ENCODE measurements around the gene MYPOP. TPM values are rescaled to one million over a fixed set of nuclear protein-coding genes. Genes with fewer than 3 reads are reported as not detected.

MYPOP gene, protein sequence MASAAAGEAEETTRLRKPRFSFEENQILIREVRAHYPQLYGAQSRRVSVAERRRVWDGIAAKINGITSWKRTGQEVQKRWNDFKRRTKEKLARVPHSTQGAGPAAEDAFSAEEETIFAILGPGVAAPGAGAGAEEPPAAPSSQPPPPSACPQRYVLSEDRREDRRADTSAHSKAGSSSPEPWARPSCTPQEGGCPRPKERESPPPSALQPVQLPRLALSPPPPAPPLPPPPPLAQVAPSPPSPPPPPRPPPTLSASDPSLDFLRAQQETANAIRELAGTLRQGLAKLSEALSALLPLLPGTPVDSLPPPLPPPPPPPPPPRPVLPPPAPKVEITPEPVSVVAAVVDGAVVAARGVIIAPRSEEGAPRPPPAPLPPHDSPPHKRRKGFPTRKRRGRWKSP
- 0.79 and 1.4 TPM in 2 replicates for total RNA-seq

DNA sequence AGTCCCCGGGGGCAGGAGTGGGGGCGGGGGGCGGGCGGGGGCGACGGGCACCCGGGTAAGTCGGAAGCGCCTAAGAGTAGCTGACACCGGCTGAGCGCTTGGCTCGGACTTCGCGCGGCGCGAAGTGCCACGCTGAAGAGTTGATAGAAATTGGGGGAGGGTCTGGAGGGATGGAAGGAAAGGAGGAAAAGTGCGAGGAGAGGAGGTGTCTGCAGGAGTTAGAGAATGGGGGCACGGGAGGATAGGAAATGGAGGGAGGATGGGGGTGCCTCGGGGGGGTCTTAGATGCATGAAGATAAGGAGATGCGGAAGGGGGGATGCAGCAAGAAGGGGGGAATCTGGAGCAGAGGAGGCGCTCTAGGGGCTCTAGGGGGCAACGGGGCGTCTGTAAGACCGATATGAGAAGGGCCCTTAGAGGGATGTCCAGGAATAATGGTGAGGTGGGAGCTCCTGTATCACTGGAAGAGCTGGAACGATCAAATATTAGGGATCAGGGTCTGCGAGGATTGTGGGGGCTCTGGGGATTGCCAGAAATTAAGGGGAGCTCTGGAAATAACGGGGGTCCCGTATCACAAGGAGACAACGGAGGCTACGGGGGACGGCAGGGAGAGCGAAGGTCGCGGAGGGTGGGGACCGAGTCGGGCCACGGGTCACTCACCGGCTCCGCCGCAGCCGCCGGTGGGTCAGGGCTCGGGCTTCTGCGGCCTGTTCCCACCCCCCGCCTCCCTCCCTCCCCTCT is at the start of gene MYPOP:
MYPOP (minus strand) TSS at position 702 of the 739 bp plus-strand sequence. CDS start 840 bp downstream, outside the sequence.
- no peak for DNase-seq (ENCODE audit: low read depth, low spot score)

- no peak for DNase-seq (ENCODE audit: low read depth, low spot score)
Measured at GRCh38 chr19:45947926-45948325, 45.5 kb upstream of the MYPOP start.

GRCh38 chr19:45940515-45940805 is 38.0 kb upstream of the MYPOP start:
- no peak for DNase-seq (ENCODE audit: low read depth, low spot score)

GRCh38 chr19:45939792-45940514 is 37.5 kb upstream of the MYPOP start:
- no peak for DNase-seq (ENCODE audit: low read depth, low spot score)

GRCh38 chr19:45938733-45939319 is 36.4 kb upstream of the MYPOP start:
- no peak for DNase-seq (ENCODE audit: low read depth, low spot score)

- DNase-seq (ENCODE audit: low read depth, low spot score), result no peak
Measured at GRCh38 chr19:45935267-45935666, 32.9 kb upstream of the MYPOP start.

GRCh38 chr19:45934551-45935230 is 32.3 kb upstream of the MYPOP start:
- no peak for DNase-seq (ENCODE audit: low read depth, low spot score)

DNA sequence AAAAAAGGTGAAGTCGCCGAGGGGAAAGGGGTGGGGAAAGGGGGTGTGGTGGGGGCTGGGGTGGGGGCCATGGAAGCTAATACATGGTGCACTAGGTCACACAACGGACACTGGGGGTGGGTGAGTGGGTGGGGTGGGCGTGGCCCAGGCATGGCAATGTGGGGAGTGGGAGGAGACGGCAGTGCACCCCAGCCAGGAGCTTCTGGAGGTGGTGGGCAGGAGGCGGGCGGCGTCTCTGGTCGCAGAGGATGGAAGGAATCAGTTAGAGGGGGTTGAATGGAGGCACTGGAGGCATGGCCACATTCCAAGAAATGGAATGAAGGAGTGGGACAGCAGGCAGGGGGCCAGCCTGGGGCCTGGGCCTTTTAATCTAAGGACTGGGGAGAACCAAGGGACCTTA is 31.3 kb upstream of the MYPOP start:
- DNase-seq (ENCODE audit: low read depth, low spot score), result no peak

- no peak for DNase-seq (ENCODE audit: low read depth, low spot score)
Measured at GRCh38 chr19:45931055-45931454, 28.6 kb upstream of the MYPOP start.

GRCh38 chr19:45929247-45929646 is 26.8 kb upstream of the MYPOP start:
- DNase-seq (ENCODE audit: low read depth, low spot score), result no peak

DNA sequence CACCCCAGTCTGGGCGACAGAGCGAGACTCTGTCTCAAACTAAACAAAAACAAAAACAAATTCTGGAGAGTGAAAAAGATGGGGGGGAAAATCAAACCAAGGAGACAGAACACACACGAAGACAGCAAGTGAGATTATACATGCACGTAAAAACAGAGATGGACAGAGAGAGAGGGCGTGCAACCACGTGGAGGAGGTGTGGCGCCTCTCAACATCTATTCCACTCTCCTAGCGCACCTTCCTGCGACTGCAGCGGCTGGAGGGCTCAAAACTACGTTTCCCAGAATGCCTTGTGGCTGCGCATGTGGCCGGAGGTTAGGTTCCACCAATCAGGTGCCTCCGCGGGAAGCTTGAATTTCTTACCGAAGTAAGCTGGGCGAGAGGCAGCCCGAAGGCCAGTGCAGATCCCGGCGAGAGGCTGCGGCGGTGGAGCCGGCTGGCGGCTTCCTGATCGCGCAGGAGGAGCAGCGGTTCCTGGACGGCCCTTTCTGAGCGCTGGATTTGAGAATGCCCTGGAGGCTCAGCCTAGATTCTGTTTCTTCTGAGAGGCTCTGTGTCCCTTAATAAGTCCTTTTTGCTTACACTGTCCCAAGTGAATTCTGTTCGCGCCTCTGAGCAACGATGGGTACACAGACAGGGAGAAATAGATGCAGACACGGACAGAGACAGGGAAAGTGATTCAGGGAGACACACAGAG is 25.3 kb upstream of the MYPOP start:
- DNase-seq (ENCODE audit: low read depth, low spot score), result peak; percentile 59

DNA sequence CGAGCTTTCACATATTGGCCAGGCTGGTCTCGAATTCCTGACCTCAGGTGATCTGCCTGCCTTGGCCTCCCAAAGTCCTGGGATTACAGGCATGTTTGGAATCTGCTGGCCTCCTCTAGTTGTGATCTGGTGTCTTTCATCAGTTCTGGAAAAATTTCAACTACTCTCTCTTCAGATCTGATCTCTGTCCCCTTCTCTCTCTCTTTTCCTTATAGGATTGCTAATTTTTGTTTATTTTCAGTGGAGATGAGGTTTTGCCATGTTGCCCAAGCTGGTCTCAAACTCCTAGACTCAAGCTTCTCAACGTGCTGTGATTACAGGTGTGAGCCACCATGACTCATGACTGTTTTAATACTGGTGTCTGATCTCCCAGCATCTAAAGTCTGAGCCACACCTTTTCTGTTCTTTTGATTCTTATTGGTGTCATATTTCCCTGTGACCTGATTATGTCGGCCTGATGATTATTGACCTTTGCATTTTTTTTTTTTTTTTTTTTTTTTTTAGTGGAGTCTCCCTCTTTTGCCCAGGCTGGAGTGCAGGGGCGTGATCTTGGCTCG is 22.6 kb upstream of the MYPOP start:
- DNase-seq (ENCODE audit: low read depth, low spot score), result no peak

GRCh38 chr19:45922281-45922680 is 19.9 kb upstream of the MYPOP start:
- no peak for DNase-seq (ENCODE audit: low read depth, low spot score)

GRCh38 chr19:45920458-45920857 is 18.0 kb upstream of the MYPOP start:
- DNase-seq (ENCODE audit: low read depth, low spot score), result no peak

GRCh38 chr19:45919678-45920077 is 17.3 kb upstream of the MYPOP start:
- DNase-seq (ENCODE audit: low read depth, low spot score), result no peak

DNA sequence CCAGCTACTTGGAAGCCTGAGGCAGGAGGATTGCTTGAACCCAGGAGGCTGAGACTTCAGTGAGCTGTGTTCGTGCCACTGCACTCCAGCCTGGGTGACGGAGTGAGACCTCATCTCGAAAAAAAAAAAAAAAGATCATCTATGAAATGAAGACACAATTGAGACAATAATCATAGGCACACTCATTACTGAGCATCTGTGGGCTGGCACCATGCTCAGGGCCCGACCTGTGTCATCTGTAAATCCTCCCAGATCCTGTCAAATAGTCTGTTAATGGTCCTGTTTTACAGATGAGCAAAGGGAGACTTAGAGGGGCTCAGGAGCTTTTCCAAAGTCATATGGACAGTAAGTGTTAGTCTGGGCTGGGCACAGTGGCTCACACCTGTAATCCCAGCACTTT is 16.3 kb upstream of the MYPOP start:
- DNase-seq (ENCODE audit: low read depth, low spot score), result no peak

DNA sequence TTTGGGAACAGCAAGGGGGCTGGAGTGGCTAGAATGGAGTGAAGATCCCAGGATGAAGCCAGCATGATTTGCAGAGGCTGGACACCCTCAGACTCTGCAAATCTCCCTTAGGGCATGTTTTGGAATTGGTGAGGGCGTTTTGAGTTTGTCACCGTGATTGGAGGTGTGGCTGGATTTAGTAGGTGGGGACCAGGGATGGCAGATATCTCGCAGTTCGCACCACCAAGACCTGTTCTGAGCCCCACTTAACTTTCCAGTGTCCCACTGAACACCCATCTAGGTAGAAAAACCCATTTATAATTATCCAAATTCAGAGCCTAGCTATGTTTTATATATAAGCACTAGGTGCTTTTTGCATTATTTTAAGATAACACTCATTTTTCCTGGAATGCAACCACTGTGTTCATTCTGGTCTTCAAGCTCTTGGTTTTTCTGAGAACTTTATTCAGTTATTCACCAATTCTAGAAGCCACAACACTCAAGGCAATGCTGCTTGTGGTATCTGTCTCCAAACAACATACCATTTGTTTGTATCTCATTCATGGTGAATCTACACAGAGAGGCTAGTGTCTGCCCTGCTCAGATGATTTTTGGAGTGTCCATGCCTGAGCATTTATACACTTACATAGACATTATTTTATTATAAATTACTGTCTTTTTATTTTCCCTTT is 15.1 kb upstream of the MYPOP start:
- DNase-seq (ENCODE audit: low read depth, low spot score), result no peak

DNA sequence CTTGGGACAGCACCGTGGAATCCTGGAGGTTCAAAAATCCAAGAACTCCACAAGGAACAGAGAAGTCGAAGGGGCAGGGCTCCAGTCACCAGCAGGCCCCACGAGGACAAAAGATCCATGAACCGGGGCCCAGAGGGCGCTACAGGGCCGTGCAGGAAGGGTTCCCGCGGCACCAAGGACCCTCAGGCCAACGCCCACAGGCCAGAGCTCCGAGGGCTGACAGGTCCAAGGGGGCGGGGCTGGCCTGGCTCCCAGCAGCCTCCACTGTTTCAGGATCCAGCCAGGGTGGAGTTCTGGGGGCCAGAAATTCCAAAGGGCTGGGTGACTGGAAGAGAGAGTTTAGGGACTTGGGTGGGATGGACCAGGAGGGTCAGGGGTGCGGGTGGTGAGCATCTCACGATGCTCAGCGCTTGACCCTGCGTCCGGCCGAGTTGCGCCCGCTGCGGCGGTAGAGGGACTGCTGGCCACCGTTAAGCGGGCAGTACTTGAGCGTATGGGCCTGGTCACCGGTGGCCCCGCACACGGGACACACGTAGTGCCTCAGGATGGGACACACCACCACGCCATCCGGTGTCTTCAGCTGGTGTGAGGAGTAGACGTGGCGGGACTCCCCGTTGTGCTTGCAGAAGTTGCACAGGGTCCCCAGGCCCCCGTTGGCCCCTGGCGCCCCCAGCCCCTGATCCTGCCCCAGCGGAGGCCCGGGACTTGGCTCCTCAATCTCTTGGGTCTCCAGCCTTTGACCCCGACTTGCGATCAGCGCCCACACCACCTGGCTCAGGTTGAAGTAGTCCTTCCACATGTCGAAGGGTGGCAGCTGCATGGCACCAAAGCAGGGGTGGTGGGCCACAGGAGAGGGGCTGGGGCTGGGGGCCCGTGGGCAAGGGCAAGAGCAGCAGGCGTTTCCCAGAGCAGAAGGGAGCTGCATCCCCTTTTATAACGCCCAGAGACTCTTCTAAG is 11.7 kb upstream of the MYPOP start, which contains the start of gene NANOS2:
NANOS2 (minus strand) TSS at position 905 of the 957 bp plus-strand sequence; CDS start at position 820, 85 bp downstream.
- DNase-seq (ENCODE audit: low read depth, low spot score), result no peak

GRCh38 chr19:45911291-45911690 is 8.9 kb upstream of the MYPOP start:
- no peak for DNase-seq (ENCODE audit: low read depth, low spot score)
